ENCODE measurements around the gene FETUB. TPM values are rescaled to one million over a fixed set of nuclear protein-coding genes. Genes with fewer than 3 reads are reported as not detected.

The FETUB gene
- not detected for total RNA-seq

GRCh38 chr3:186639778-186640472 is at the start of gene FETUB:
Gene FETUB, plus strand, starts transcription at chr3:186640399. Its CDS starts 62 bp downstream, at chr3:186640461.
- H3K9me3 ChIP-seq, result no peaks in the 10 kb centered on the region
- TF ChIP-seq CTCF (IDR thresholded peaks at IDR 0.05), result no peak
- peak within 1 kb of the TSS in 1 of 2 donors; percentile 46 for H3K27ac ChIP-seq
- DNase-seq (ENCODE audit: low spot score in 2 of 2), result no peak
- peaks cover 0 to 11% of the 10 kb centered on the region in 2 donors for H3K4me1 ChIP-seq
- intact Hi-C loops (cut with DNase I), result no loop called here
- H3K36me3 ChIP-seq, result no peaks in the 10 kb centered on the region
- no peak within 1 kb of the TSS for H3K4me3 ChIP-seq
- no peaks in the 10 kb centered on the region for H3K27me3 ChIP-seq

GRCh38 chr3:186590580-186591295 is 49.5 kb upstream of the FETUB start:
- TF ChIP-seq CTCF (IDR thresholded peaks at IDR 0.05), result no peak
- Histone ChIP-seq H3K4me3 (no peak overlapping the region), H3K27ac (no peak overlapping the region), H3K9me3 (no peaks in the 10 kb centered on the region), H3K27me3 (no peaks in the 10 kb centered on the region), H3K36me3 (peaks cover 3 to 5% of the 10 kb centered on the region in 2 donors), H3K4me1 (no peaks in the 10 kb centered on the region)
- no peak for DNase-seq (ENCODE audit: low spot score in 2 of 2)
- intact Hi-C loops (cut with DNase I), result no loop called here

GRCh38 chr3:186592682-186593081 is 47.5 kb upstream of the FETUB start:
- Histone ChIP-seq H3K27ac (no peak overlapping the region), H3K36me3 (no peaks in the 10 kb centered on the region), H3K4me3 (no peak overlapping the region), H3K9me3 (no peaks in the 10 kb centered on the region), H3K4me1 (no peaks in the 10 kb centered on the region), H3K27me3 (no peaks in the 10 kb centered on the region)
- DNase-seq (ENCODE audit: low spot score in 2 of 2), result no peak
- intact Hi-C loops (cut with DNase I), result no loop called here
- no peak for TF ChIP-seq CTCF (IDR thresholded peaks at IDR 0.05)

GRCh38 chr3:186593862-186594261 is 46.3 kb upstream of the FETUB start:
- intact Hi-C loops (cut with DNase I), result no loop called here
- no peak for TF ChIP-seq CTCF (IDR thresholded peaks at IDR 0.05)
- H3K27me3 ChIP-seq, result no peaks in the 10 kb centered on the region
- H3K27ac ChIP-seq, result no peak overlapping the region
- no peak overlapping the region for H3K4me3 ChIP-seq
- no peak for DNase-seq (ENCODE audit: low spot score in 2 of 2)
- H3K36me3 ChIP-seq, result no peaks in the 10 kb centered on the region
- H3K4me1 ChIP-seq, result no peaks in the 10 kb centered on the region
- H3K9me3 ChIP-seq, result no peaks in the 10 kb centered on the region

GRCh38 chr3:186594591-186595113 is 45.5 kb upstream of the FETUB start:
- Histone ChIP-seq H3K4me1 (no peaks in the 10 kb centered on the region), H3K27me3 (no peaks in the 10 kb centered on the region), H3K36me3 (no peaks in the 10 kb centered on the region), H3K4me3 (no peak overlapping the region), H3K27ac (no peak overlapping the region), H3K9me3 (no peaks in the 10 kb centered on the region)
- TF ChIP-seq CTCF (IDR thresholded peaks at IDR 0.05), result no peak
- DNase-seq (ENCODE audit: low spot score in 2 of 2), result no peak
- intact Hi-C loops (cut with DNase I), result no loop called here
